Colonic mucosa (tissue), 4 donors: ENCODE data around the gene L3MBTL1. TPM values are rescaled to one million over a fixed set of nuclear protein-coding genes. Genes with fewer than 3 reads are reported as not detected.

ENCODE experiments used
- DNase-seq: peaks from one replicate; pipeline ENCODE4 v3.0.0-alpha.2; 2020
- H3K27ac ChIP-seq: fragments of 200-600 bp; one replicate; pipeline ENCODE4 v1.8.0; 2021
- H3K27me3 ChIP-seq: fragments of 200-600 bp; one replicate; pipeline ENCODE4 v1.8.0; 2021
- H3K36me3 ChIP-seq: fragments of 200-600 bp; one replicate; pipeline ENCODE4 v1.8.0; 2021
- H3K4me1 ChIP-seq: fragments of 200-600 bp; one replicate; pipeline ENCODE4 v1.8.0; 2021; ENCODE audit warnings: mild to moderate bottlenecking
- H3K4me3 ChIP-seq: fragments of 200-600 bp; one replicate; pipeline ENCODE4 v1.8.0; 2021
- H3K9ac ChIP-seq, 2 donors: one replicate each; pipeline ENCODE4 v1.7.0; 2013; ENCODE audit warnings: control low read depth in 2 of 2, low read depth in 2 of 2, low read length in 2 of 2
- H3K9me3 ChIP-seq: fragments of 200-600 bp; one replicate; pipeline ENCODE4 v1.8.0; 2021
- intact Hi-C: fragments of 100-400 bp; cut with DNase I; formaldehyde crosslinking; loops from one replicate; pipeline ENCODE4 v1.14.1; 2022
- total RNA-seq, 2 donors: library from RNA; stranded (reverse); fragmentation: NEBNext Ultra II Directional in 1 of 2; extraction: Animal tissue kit (Norgen Biotek cat#: 25700) in 1 of 2; gene quantifications; one replicate each; pipeline ENCODE4 v1.2.1, GENCODE V29; 2021
- TF ChIP-seq, protein P1 (sequence below): fragments of 200-600 bp; IDR thresholded peaks from one replicate; pipeline ENCODE4 v1.8.0; 2022; ENCODE audit warnings: antibody characterized with exemption, mild to moderate bottlenecking
- donor health status: healthy.
- donor health status: DM: no; HTN: no; CAD: no.
- donor health status: DM: no; HTN: no; CAD: no.

L3MBTL1 gene
- total RNA-seq, 2 donors from 2014 or later, result 4.5 to 8.8 TPM

GRCh38 chr20:43569282-43569681 is 61.8 kb downstream of the L3MBTL1 start:
- intact Hi-C loops, result no loop called here
- TF ChIP-seq, protein P1, sequence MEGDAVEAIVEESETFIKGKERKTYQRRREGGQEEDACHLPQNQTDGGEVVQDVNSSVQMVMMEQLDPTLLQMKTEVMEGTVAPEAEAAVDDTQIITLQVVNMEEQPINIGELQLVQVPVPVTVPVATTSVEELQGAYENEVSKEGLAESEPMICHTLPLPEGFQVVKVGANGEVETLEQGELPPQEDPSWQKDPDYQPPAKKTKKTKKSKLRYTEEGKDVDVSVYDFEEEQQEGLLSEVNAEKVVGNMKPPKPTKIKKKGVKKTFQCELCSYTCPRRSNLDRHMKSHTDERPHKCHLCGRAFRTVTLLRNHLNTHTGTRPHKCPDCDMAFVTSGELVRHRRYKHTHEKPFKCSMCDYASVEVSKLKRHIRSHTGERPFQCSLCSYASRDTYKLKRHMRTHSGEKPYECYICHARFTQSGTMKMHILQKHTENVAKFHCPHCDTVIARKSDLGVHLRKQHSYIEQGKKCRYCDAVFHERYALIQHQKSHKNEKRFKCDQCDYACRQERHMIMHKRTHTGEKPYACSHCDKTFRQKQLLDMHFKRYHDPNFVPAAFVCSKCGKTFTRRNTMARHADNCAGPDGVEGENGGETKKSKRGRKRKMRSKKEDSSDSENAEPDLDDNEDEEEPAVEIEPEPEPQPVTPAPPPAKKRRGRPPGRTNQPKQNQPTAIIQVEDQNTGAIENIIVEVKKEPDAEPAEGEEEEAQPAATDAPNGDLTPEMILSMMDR, result no peak
- no peak overlapping the region for H3K27ac ChIP-seq
- no peaks in the 10 kb centered on the region for H3K9me3 ChIP-seq
- H3K4me3 ChIP-seq, result no peak overlapping the region
- H3K36me3 ChIP-seq, result no peaks in the 10 kb centered on the region
- no peak for DNase-seq
- H3K9ac ChIP-seq, result no peak overlapping the region
- H3K4me1 ChIP-seq, result no peaks in the 10 kb centered on the region
- no peaks in the 10 kb centered on the region for H3K27me3 ChIP-seq

DNA sequence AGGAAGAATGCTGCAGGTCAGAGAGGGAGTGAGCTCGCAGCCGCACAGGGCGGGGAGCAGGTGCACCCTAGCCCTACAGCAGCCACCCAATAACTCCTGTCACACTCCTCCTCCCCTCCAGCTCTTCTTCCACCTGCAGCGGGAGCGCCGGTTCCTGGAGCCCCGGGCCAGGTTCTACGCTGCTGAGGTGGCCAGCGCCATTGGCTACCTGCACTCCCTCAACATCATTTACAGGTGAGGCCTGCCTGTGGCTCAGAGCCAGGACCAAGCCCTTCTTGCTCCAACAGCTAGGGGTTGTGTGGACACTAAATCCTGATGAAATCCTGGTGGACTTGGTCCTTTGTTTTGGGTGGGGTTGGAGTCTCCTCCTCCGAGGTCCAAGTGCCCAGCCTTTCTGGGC is 63.0 kb downstream of the L3MBTL1 start:
- Histone ChIP-seq H3K36me3 (no peaks in the 10 kb centered on the region), H3K4me3 (no peak overlapping the region), H3K4me1 (no peaks in the 10 kb centered on the region), H3K9ac (peak overlapping the region in 1 of 2 donors; percentile 12), H3K27me3 (no peaks in the 10 kb centered on the region), H3K9me3 (no peaks in the 10 kb centered on the region), H3K27ac (no peak overlapping the region)
- TF ChIP-seq, protein P1, result no peak
- intact Hi-C loops, result no loop called here
- DNase-seq, result peak; percentile 67

GRCh38 chr20:43571310-43571709 is 63.8 kb downstream of the L3MBTL1 start:
- H3K36me3 ChIP-seq, result no peaks in the 10 kb centered on the region
- intact Hi-C loops, result no loop called here

GRCh38 chr20:43571771-43572170 is 64.3 kb downstream of the L3MBTL1 start:
- Histone ChIP-seq H3K36me3 (no peaks in the 10 kb centered on the region), H3K4me3 (no peak overlapping the region), H3K4me1 (no peaks in the 10 kb centered on the region), H3K27me3 (no peaks in the 10 kb centered on the region), H3K27ac (no peak overlapping the region), H3K9ac (no peak overlapping the region), H3K9me3 (no peaks in the 10 kb centered on the region)
- DNase-seq, result no peak
- TF ChIP-seq, protein P1, result no peak
- intact Hi-C loops, result no loop called here

More at GRCh38 chr20:43571310-43571709, 63.8 kb downstream of the L3MBTL1 start:
- no peak overlapping the region for H3K4me3 ChIP-seq
- TF ChIP-seq, protein P1, result no peak
- no peak for DNase-seq
- H3K9ac ChIP-seq, result no peak overlapping the region
- no peaks in the 10 kb centered on the region for H3K9me3 ChIP-seq
- no peaks in the 10 kb centered on the region for H3K4me1 ChIP-seq
- H3K27me3 ChIP-seq, result no peaks in the 10 kb centered on the region
- no peak overlapping the region for H3K27ac ChIP-seq

- H3K4me3 ChIP-seq, result no peak overlapping the region
- H3K9ac ChIP-seq, result no peak overlapping the region
- no peaks in the 10 kb centered on the region for H3K4me1 ChIP-seq
- TF ChIP-seq, protein P1, result no peak
- no peaks in the 10 kb centered on the region for H3K9me3 ChIP-seq
- no peak for DNase-seq
- no peaks in the 10 kb centered on the region for H3K36me3 ChIP-seq
- intact Hi-C loops, result no loop called here
- H3K27me3 ChIP-seq, result no peaks in the 10 kb centered on the region
- H3K27ac ChIP-seq, result no peak overlapping the region
Measured at GRCh38 chr20:43572891-43573290, 65.4 kb downstream of the L3MBTL1 start.
